GM13977 (cell line): ENCODE data around the gene NT5C.
A peak's percentile ranks its signal among the peaks of the same experiment; 100 is the strongest.

Experiments
- DNase-seq: peaks from one replicate; pipeline ENCODE4 v3.0.0; 2012; ENCODE audit warnings: low spot score
- in situ Hi-C: fragments of 300-500 bp; cut with MboI; formaldehyde crosslinking; loops from one replicate; pipeline ENCODE4 v1.12.0; 2022; ENCODE audit warnings: low sequenced_read_pairs, low pct_unique_long_range_greater_than_20kb, mixed read lengths, inconsistent platforms; ENCODE audit not compliant: unreplicated experiment
- TF ChIP-seq, protein P1 (sequence below): IDR thresholded peaks from 2 replicates; pipeline ENCODE4 v1.5.1; 2012; ENCODE audit warnings: mild to moderate bottlenecking, control low read depth; ENCODE audit not compliant: insufficient read depth; ENCODE audit errors: extremely low read depth, missing control alignments

NT5C gene

DNA sequence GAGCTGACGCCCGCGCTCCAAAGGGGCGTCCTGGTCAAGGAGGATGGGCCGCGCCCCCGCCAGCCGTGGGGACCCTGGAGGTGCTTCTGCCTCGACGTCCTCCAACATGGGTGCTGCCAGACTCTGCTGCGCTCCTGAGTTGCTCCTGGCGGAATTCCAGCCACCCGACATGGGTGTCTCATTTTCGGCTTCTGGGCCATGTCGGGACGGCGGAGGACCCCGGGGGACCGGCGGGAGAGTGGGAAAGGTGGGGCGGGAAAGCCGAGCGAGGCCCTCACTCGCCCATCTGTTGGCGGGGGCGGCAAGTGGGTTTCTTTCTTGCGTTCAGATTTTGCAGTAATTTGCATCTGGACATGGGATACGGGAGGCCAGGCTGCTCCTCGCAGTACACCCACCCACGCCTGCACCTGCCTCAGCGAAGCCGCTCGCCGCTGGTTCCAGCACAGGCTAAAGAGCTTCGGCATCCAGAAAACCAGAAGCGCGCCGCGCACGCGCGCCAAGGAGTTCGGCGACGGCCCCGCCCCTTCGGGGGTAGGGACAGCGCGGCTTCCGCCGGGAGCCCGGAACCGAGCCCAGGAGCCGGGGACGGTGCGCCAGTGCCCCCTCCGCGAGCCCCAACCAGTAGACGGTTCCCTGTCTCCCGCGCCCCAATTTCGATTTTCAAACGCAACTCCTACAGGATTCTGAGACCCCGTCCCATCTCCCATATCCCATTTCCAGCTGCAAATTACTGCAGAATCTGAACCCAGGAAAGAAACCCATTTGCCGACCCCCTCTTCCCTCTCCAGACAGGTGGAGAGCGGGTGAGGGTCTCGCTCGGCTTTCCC lies 21.9 kb downstream of the NT5C start, which contains the start of gene ARMC7:
Gene ARMC7, plus strand, starts transcription at position 563 of the 827 bp plus-strand sequence. CDS start 320 bp downstream, outside the sequence.
- in situ Hi-C loops = no loop called here
- DNase-seq = peak; percentile 96
- TF ChIP-seq, protein P1, sequence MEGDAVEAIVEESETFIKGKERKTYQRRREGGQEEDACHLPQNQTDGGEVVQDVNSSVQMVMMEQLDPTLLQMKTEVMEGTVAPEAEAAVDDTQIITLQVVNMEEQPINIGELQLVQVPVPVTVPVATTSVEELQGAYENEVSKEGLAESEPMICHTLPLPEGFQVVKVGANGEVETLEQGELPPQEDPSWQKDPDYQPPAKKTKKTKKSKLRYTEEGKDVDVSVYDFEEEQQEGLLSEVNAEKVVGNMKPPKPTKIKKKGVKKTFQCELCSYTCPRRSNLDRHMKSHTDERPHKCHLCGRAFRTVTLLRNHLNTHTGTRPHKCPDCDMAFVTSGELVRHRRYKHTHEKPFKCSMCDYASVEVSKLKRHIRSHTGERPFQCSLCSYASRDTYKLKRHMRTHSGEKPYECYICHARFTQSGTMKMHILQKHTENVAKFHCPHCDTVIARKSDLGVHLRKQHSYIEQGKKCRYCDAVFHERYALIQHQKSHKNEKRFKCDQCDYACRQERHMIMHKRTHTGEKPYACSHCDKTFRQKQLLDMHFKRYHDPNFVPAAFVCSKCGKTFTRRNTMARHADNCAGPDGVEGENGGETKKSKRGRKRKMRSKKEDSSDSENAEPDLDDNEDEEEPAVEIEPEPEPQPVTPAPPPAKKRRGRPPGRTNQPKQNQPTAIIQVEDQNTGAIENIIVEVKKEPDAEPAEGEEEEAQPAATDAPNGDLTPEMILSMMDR = no peak

DNA sequence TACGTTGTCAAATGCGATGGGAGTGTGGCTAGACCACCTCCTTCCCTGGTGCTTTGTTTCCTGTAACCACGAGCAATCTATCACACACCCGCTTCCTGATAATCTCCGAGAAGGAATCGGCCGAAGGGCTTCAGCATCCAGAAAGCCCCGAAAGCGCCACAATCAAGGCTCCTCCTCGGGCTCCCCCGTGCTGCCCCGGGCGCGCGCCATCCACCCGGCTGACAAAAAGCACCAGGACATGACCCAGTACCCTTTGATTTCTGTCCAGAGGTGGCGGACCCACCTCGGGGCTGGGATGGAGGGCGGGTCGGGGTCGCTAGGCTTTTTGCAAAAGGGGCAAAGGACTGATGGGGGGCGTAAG lies 22.5 kb downstream of the NT5C start:
- peak; percentile 60 for DNase-seq
- TF ChIP-seq, protein P1 = no peak

DNA sequence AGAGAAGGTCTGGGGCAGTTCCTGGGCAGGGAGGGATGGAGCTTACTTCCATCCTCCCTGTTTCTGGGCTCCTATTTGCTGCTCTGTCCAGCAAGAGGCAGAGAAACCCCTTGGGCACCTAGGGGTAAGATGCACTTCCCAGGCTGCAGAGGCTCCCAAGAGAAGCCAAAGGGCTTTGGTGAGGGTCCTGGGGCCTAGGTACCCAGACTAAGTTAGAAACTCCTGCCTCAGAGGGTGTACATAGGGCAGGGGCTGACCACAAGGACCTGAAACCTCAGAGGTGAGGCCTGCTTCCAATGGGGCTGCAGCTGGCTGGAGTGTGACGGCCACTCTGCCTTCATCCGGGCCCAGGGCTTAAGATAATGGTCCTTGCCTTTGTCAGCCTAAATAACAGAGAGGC lies 23.3 kb downstream of the NT5C start:
- in situ Hi-C loops = no loop called here
- TF ChIP-seq, protein P1 = no peak
- DNase-seq = no peak

More for the DNA sequence above, 22.5 kb downstream of the NT5C start:
- in situ Hi-C loops = no loop called here

DNA sequence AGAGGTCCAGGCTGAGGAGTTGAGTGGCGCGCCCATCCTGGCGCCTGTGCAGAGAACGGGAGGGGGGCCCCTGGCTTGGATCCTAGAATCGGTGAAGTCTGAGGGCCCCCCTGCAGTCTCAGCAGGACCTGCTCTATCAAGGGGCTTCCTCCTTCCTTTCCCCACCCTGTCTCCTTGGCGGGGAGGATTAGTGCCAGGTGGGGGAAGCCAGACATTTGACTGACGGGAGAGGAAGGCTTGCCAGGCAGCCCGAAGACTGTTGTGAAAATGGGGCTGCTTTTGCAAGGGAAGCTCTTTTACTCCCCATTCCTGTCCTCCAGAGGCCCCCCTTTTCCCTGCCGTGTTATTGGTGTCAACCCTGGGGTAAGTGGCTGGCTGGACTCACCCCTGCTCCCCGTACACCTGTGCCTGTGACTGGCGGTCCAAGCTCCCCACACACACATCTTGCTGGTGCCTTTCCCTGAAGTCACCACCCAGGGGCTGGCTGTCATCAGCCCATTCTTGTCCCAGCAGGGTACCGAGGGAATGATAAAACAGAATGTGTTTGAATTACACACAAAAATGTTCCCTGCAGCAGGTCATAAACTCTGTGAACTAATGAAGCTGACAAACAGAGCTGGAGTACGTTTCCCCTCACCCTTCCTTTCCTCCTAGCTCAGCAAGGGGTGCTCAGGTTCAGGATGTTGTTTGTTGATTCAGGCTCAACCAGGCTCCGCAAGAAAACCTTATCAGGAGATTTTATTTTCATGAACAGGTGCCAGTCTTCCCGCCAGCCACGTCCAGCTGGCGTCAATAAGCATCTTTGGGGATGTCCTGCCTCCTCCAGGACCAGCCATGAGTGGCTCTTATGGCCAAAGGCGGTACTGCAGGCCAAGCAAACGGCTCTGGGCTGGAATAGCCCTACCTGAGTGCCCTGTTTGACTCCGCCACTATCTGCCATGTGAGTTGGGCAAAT lies 26.1 kb downstream of the NT5C start:
- TF ChIP-seq, protein P1 = peak; percentile 65
- in situ Hi-C loops = no loop called here
- DNase-seq = peak; percentile 71

DNA sequence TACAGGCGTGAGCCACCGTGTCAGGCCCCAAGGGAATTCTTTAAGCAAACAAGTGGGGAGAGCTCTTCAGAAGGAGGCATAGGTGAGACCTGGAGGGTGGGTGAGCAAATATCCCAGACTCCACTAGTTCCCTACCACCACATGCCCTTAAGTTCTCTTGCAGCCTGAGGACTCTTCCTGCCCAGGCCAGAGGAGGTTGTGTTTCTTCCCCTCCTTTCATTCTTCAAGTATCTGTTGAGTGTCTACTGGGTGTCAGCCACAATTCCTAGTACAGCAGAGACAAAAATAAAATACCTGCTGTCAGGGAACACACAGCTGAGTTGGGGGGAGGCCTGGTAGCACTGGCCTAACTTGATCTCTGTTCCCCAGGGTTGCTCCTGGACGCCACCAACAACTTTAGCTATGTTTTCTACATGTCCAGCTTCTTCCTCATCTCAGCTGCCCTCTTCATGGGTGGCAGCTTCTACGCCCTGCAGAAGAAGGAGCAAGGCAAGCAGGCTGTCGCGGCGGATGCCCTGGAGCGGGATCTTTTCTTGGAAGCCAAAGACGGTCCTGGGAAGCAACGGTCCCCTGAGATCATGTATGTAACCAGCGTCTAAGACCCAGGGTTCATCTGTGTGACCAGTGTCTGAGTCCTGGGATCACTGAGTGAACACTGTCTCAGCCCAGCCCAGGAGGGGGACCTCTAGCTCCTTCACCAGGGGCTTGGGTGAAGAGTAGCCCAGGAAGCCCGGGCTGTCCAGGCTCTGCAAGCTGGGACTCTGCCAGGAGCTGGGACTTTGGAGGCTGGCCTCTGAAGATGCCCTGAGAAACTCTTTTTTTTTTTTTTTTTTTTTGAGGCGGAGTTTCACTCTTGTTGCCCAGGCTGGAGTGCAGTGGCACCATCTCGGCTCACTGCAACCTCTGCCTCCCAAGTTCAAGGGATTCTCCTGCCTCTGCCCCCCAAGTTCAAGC lies 27.7 kb downstream of the NT5C start:
- DNase-seq = no peak
- TF ChIP-seq, protein P1 = no peak
- in situ Hi-C loops = no loop called here
